Measurements from ENCODE around the gene SV2B. TPM values are rescaled to one million over a fixed set of nuclear protein-coding genes. Genes with fewer than 3 reads are reported as not detected.

Gene SV2B
- total and polyA plus RNA-seq, 2 donors (not counting 3 experiments of a cell fraction or from before 2014, with no cell fraction given) = not detected

GRCh38 chr15:91282486-91282885, 182.4 kb downstream of the SV2B start:
- DNase-seq (ENCODE audit: low read depth, low spot score) = no peak

GRCh38 chr15:91283155-91283554, 183.1 kb downstream of the SV2B start:
- DNase-seq (ENCODE audit: low read depth, low spot score) = no peak
- H3K9me1 ChIP-seq (replicated peaks; ENCODE audit: control insufficient read depth, extremely low read depth, insufficient read depth, low read length) = no peaks in the 10 kb centered on the region
- H3K9me3 ChIP-seq (replicated peaks; ENCODE audit: control insufficient read depth, insufficient read depth, low read length) = no peaks in the 10 kb centered on the region
- H3K36me3 ChIP-seq (ENCODE audit: control insufficient read depth in 2 of 2, extremely low read depth in 1 of 2, insufficient read depth in 2 of 2, low read length in 2 of 2) = no peaks in the 10 kb centered on the region
- FAIRE-seq = no peak
- no peak overlapping the region for H3K4me2 ChIP-seq (ENCODE audit: insufficient read depth, low read length)
- H3K9ac ChIP-seq (replicated peaks; ENCODE audit: extremely low read depth, insufficient read depth, low read length) = no peak overlapping the region
- no peak overlapping the region for H2AFZ ChIP-seq (ENCODE audit: low read depth, low read length)
- no peaks in the 10 kb centered on the region for H4K20me1 ChIP-seq (replicated peaks; ENCODE audit: control insufficient read depth, extremely low read depth, insufficient read depth, low read length)
- intact Hi-C loops (cut with micrococcal nuclease) = no loop called here
- no peak for TF ChIP-seq POLR2AphosphoS5 (IDR thresholded peaks at IDR 0.05; ENCODE audit: insufficient read depth, low read depth, low read length)
- no peak for TF ChIP-seq MAX (IDR thresholded peaks at IDR 0.05; ENCODE audit: insufficient read depth, insufficient read length)
- no peak for TF ChIP-seq CTCF (IDR thresholded peaks at IDR 0.05; ENCODE audit: extremely low read depth in 1 of 2, insufficient read depth in 1 of 2, low read depth in 1 of 2, low read length in 2 of 2)
- TF ChIP-seq MYC (IDR thresholded peaks at IDR 0.05; ENCODE audit: low read depth, low read length) = no peak
- no peak for TF ChIP-seq JUN (IDR thresholded peaks at IDR 0.05; ENCODE audit: borderline replicate concordance, insufficient read depth, insufficient read length, low read depth)
- no peak for TF ChIP-seq GATA2 (IDR thresholded peaks at IDR 0.05; ENCODE audit: insufficient read depth, insufficient read length, low read depth, low read length)
- TF ChIP-seq FOS (IDR thresholded peaks at IDR 0.05; ENCODE audit: borderline replicate concordance, insufficient read depth, low read length) = no peak
- no peak for TF ChIP-seq EZH2 (IDR thresholded peaks at IDR 0.05; ENCODE audit: borderline replicate concordance, low read depth, low read length, severe bottlenecking)
- no peak for TF ChIP-seq POLR2A (IDR thresholded peaks at IDR 0.05; ENCODE audit: low read depth, low read length)
- H3K4me3 ChIP-seq (replicated peaks in 1 of 3; ENCODE audit: insufficient read depth in 1 of 3, low read depth in 1 of 3, low read length in 3 of 3) = no peak overlapping the region
- CTCF ChIA-PET = interaction anchor here (0.5 to 1.5 kb wide), 3 partner anchors 11 to 266 kb away, joined by 4 read pairs; no protein-coding TSS in a partner anchor
- H3K79me2 ChIP-seq (ENCODE audit: control insufficient read depth, insufficient read depth, low read length) = no peaks in the 10 kb centered on the region
- no peaks in the 10 kb centered on the region for H3K27me3 ChIP-seq (ENCODE audit: control insufficient read depth in 2 of 2, insufficient read depth in 2 of 2, low read length in 2 of 2)
- dilution Hi-C loops (cut with MboI; ENCODE audit: extremely low pct_ligation_motif_present, low sequenced_read_pairs) = no loop called here
- H3K27ac ChIP-seq (ENCODE audit: insufficient read depth, low read depth, low read length) = no peak overlapping the region
- POLR2A ChIA-PET = no interaction called here
- BruUV-seq (replicated peaks) = no TSS peak
- no peaks in the 10 kb centered on the region for H3K4me1 ChIP-seq (ENCODE audit: control insufficient read depth, extremely low read depth, insufficient read depth, low read length)

More at GRCh38 chr15:91282486-91282885, 182.4 kb downstream of the SV2B start:
- BruUV-seq (replicated peaks) = no TSS peak
- no peak for FAIRE-seq
- Histone ChIP-seq H3K9ac (replicated peaks; ENCODE audit: extremely low read depth, insufficient read depth, low read length) (no peak overlapping the region), H3K27ac (ENCODE audit: insufficient read depth, low read depth, low read length) (no peak overlapping the region), H4K20me1 (replicated peaks; ENCODE audit: control insufficient read depth, extremely low read depth, insufficient read depth, low read length) (no peaks in the 10 kb centered on the region), H3K9me1 (replicated peaks; ENCODE audit: control insufficient read depth, extremely low read depth, insufficient read depth, low read length) (no peaks in the 10 kb centered on the region), H3K4me2 (ENCODE audit: insufficient read depth, low read length) (no peak overlapping the region), H3K4me3 (replicated peaks in 1 of 3; ENCODE audit: insufficient read depth in 1 of 3, low read depth in 1 of 3, low read length in 3 of 3) (no peak overlapping the region), H3K4me1 (ENCODE audit: control insufficient read depth, extremely low read depth, insufficient read depth, low read length) (no peaks in the 10 kb centered on the region), H3K79me2 (ENCODE audit: control insufficient read depth, insufficient read depth, low read length) (no peaks in the 10 kb centered on the region), H3K27me3 (ENCODE audit: control insufficient read depth in 2 of 2, insufficient read depth in 2 of 2, low read length in 2 of 2) (no peaks in the 10 kb centered on the region), H2AFZ (ENCODE audit: low read depth, low read length) (no peak overlapping the region), H3K36me3 (ENCODE audit: control insufficient read depth in 2 of 2, extremely low read depth in 1 of 2, insufficient read depth in 2 of 2, low read length in 2 of 2) (no peaks in the 10 kb centered on the region), H3K9me3 (replicated peaks; ENCODE audit: control insufficient read depth, insufficient read depth, low read length) (no peaks in the 10 kb centered on the region)
- intact Hi-C loops (cut with micrococcal nuclease) = no loop called here
- POLR2A ChIA-PET = no interaction called here
- CTCF ChIA-PET = interaction anchor here (0.5 to 1.5 kb wide), 3 partner anchors 11 to 265 kb away, joined by 4 read pairs; no protein-coding TSS in a partner anchor
- dilution Hi-C loops (cut with MboI; ENCODE audit: extremely low pct_ligation_motif_present, low sequenced_read_pairs) = no loop called here
- TF ChIP-seq MYC (IDR thresholded peaks at IDR 0.05; ENCODE audit: low read depth, low read length) = no peak
- no peak for TF ChIP-seq POLR2AphosphoS5 (IDR thresholded peaks at IDR 0.05; ENCODE audit: insufficient read depth, low read depth, low read length)
